Esophagus squamous epithelium (tissue), 4 donors: ENCODE results near the gene ISG15.

ENCODE experiments used
- POLR2A ChIP-seq, 4 donors: fragments of 450-650 bp; IDR thresholded peaks; one replicate each; pipeline ENCODE4 v1.6.1; 2017; ENCODE audit warnings: antibody characterized with exemption in 4 of 4, mild to moderate bottlenecking in 4 of 4, moderate library complexity in 3 of 4
- TF ChIP-seq, protein P1 (sequence below), 6 experiments: fragments of 450-650 bp in 4 of 6; fragments of 200-600 bp in 2 of 6; sonication (generic) in 2 of 6; IDR thresholded peaks; one replicate each; pipeline ENCODE4 v1.5.1; 2016 to 2019; ENCODE audit warnings: antibody characterized with exemption in 6 of 6, mild to moderate bottlenecking in 4 of 6, moderate library complexity in 4 of 6

DNA sequence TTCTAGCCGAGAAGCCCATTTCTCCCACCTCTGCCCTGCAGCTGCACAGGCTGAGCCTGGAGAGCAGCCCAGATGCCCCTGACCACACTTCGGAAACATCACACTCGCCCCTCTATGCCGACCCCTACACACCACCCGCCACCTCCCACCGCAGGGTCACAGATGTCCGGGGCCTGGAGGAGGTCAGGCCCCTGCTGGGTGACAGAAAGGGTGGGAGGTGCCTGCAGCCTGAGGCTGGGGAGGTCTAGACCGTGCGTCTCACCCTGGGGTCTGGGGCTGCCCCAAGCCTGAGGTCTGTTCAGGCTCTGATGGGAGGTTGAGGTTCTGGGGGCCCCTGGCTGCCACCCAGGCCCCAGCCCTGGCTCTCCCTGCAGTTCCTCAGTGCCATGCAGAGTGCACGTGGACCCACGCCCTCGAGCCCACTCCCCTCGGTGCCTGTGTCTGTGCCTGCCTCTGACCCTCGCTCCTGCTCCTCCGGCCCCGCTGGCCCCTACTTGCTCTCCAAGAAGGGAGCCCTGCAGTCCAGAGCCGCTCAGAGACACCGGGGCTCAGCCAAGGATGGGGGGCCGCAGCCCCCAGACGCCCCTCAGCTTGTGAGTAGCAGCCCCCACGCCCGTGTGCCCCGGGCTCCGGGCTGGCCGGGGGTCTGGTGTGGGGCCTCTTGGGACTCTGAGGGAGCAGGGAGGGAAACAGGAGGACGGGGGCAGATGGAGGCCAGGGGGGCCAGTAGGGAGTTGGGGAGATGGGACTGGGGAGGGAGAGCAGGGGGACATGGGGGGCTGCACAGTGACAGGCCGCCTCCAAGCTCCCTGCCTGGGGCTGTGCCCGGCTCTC lies 39.6 kb upstream of the ISG15 start:
- TF ChIP-seq, protein P1, sequence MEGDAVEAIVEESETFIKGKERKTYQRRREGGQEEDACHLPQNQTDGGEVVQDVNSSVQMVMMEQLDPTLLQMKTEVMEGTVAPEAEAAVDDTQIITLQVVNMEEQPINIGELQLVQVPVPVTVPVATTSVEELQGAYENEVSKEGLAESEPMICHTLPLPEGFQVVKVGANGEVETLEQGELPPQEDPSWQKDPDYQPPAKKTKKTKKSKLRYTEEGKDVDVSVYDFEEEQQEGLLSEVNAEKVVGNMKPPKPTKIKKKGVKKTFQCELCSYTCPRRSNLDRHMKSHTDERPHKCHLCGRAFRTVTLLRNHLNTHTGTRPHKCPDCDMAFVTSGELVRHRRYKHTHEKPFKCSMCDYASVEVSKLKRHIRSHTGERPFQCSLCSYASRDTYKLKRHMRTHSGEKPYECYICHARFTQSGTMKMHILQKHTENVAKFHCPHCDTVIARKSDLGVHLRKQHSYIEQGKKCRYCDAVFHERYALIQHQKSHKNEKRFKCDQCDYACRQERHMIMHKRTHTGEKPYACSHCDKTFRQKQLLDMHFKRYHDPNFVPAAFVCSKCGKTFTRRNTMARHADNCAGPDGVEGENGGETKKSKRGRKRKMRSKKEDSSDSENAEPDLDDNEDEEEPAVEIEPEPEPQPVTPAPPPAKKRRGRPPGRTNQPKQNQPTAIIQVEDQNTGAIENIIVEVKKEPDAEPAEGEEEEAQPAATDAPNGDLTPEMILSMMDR (IDR thresholded peaks at IDR 0.05): no peak
- no peak for TF ChIP-seq POLR2A (IDR thresholded peaks at IDR 0.05)
